ENCODE data around the gene DPH6. TPM values are rescaled to one million over a fixed set of nuclear protein-coding genes. Genes with fewer than 3 reads are reported as not detected.

The DPH6 gene
- total RNA-seq, 1 experiment from 2014 or later: 5.3 TPM

- H3K9me3 Mint-ChIP-seq (ENCODE audit: low read depth, unreplicated experiment): peaks cover 5% of the 10 kb centered on the region
- H3K27ac Mint-ChIP-seq (ENCODE audit: unreplicated experiment): peak overlapping the region; percentile 74
- no peak for DNase-seq
- no peaks in the 10 kb centered on the region for H3K4me1 Mint-ChIP-seq (ENCODE audit: low read depth, unreplicated experiment)
- H3K36me3 Mint-ChIP-seq (ENCODE audit: insufficient read depth, unreplicated experiment): no peaks in the 10 kb centered on the region
- intact Hi-C loops (cut with micrococcal nuclease; ENCODE audit: unreplicated experiment): no loop called here
- no peaks in the 10 kb centered on the region for H3K27me3 Mint-ChIP-seq (ENCODE audit: unreplicated experiment)
- H3K4me3 Mint-ChIP-seq (ENCODE audit: low read depth, unreplicated experiment): no peak overlapping the region
- TF ChIP-seq CTCF (IDR thresholded peaks at IDR 0.05; ENCODE audit: unreplicated experiment): no peak
- CTCF ChIA-PET: no interaction called here
- BruUV-seq (replicated peaks): no TSS peak
Observed at GRCh38 chr15:35485411-35485810, 60.6 kb downstream of the DPH6 start.

- Mint-ChIP-seq H3K36me3 (ENCODE audit: insufficient read depth, unreplicated experiment) (no peaks in the 10 kb centered on the region), H3K4me3 (ENCODE audit: low read depth, unreplicated experiment) (no peak overlapping the region), H3K4me1 (ENCODE audit: low read depth, unreplicated experiment) (no peaks in the 10 kb centered on the region), H3K27ac (ENCODE audit: unreplicated experiment) (no peak overlapping the region), H3K27me3 (ENCODE audit: unreplicated experiment) (no peaks in the 10 kb centered on the region), H3K9me3 (ENCODE audit: low read depth, unreplicated experiment) (peaks cover 5% of the 10 kb centered on the region)
- DNase-seq: no peak
- intact Hi-C loops (cut with micrococcal nuclease; ENCODE audit: unreplicated experiment): no loop called here
- TF ChIP-seq CTCF (IDR thresholded peaks at IDR 0.05; ENCODE audit: unreplicated experiment): no peak
- CTCF ChIA-PET: no interaction called here
- no TSS peak for BruUV-seq (replicated peaks)
Observed at GRCh38 chr15:35484231-35484945, 61.6 kb downstream of the DPH6 start.

GRCh38 chr15:35481992-35482391 is 64.0 kb downstream of the DPH6 start:
- DNase-seq: peak; percentile 17
- Mint-ChIP-seq H3K27me3 (ENCODE audit: unreplicated experiment) (no peaks in the 10 kb centered on the region), H3K9me3 (ENCODE audit: low read depth, unreplicated experiment) (peaks cover 2% of the 10 kb centered on the region), H3K36me3 (ENCODE audit: insufficient read depth, unreplicated experiment) (no peaks in the 10 kb centered on the region), H3K4me1 (ENCODE audit: low read depth, unreplicated experiment) (no peaks in the 10 kb centered on the region), H3K4me3 (ENCODE audit: low read depth, unreplicated experiment) (no peak overlapping the region), H3K27ac (ENCODE audit: unreplicated experiment) (no peak overlapping the region)
- intact Hi-C loops (cut with micrococcal nuclease; ENCODE audit: unreplicated experiment): no loop called here
- no peak for TF ChIP-seq CTCF (IDR thresholded peaks at IDR 0.05; ENCODE audit: unreplicated experiment)
- CTCF ChIA-PET: no interaction called here
- BruUV-seq (replicated peaks): no TSS peak

- Mint-ChIP-seq H3K4me3 (ENCODE audit: low read depth, unreplicated experiment) (no peak overlapping the region), H3K27me3 (ENCODE audit: unreplicated experiment) (no peaks in the 10 kb centered on the region), H3K9me3 (ENCODE audit: low read depth, unreplicated experiment) (no peaks in the 10 kb centered on the region), H3K4me1 (ENCODE audit: low read depth, unreplicated experiment) (no peaks in the 10 kb centered on the region), H3K36me3 (ENCODE audit: insufficient read depth, unreplicated experiment) (no peaks in the 10 kb centered on the region), H3K27ac (ENCODE audit: unreplicated experiment) (peak overlapping the region; percentile 5)
- intact Hi-C loops (cut with micrococcal nuclease; ENCODE audit: unreplicated experiment): no loop called here
- no TSS peak for BruUV-seq (replicated peaks)
- no peak for DNase-seq
- no peak for TF ChIP-seq CTCF (IDR thresholded peaks at IDR 0.05; ENCODE audit: unreplicated experiment)
- CTCF ChIA-PET: no interaction called here
Observed at GRCh38 chr15:35481064-35481463, 64.9 kb downstream of the DPH6 start.
